B cell (primary cell): ENCODE data around the gene MAP4K4. TPM values are rescaled to one million over a fixed set of nuclear protein-coding genes. Genes with fewer than 3 reads are reported as not detected.

Experiments used
- ATAC-seq: fragments of 200-7000 bp; cut with Tn5 transposase; one replicate; pipeline ENCODE4 v1.10.0; 2021; ENCODE audit warnings: low read depth, mild to moderate bottlenecking, moderate number of reproducible peaks, moderate library complexity
- CTCF ChIA-PET: fragments of 350-600 bp; sonication (Branson Sonifier 250); formaldehyde crosslinking; loops from one replicate; lab custom pipeline; 2021; ENCODE audit warnings: antibody characterized with exemption, inconsistent platforms; lab: Charles Lee
- POLR2A ChIA-PET: fragments of 350-600 bp; sonication (Branson Sonifier 250); formaldehyde crosslinking; loops from one replicate; lab custom pipeline; 2021; ENCODE audit warnings: antibody characterized with exemption; lab: Charles Lee
- DNase-seq: peaks from one replicate; pipeline ENCODE4 v3.0.0; 2013
- H2AFZ ChIP-seq: 2 replicates; pipeline ENCODE4 v1.6.1; 2012; ENCODE audit warnings: mild to moderate bottlenecking, low read depth, low read length; ENCODE audit not compliant: insufficient read depth, poor library complexity, severe bottlenecking
- H3K27ac ChIP-seq, 2 donors: 1 replicate in 1 of 2; 2 replicates in 1 of 2; pipeline ENCODE4 v1.5.1; 2012 to 2013; ENCODE audit warnings: low read length in 2 of 2, mild to moderate bottlenecking in 2 of 2, moderate library complexity in 1 of 2
- H3K27me3 ChIP-seq, 4 experiments: fragments of 200-600 bp in 1 of 4; sonication (generic) in 1 of 4; replicated peaks in 1 of 4; 1 replicate in 2 of 4; 2 replicates in 2 of 4; pipeline versions ENCODE4 v1.6.1 to v1.7.0; 2013 to 2016; ENCODE audit warnings: low read length in 3 of 4, mild to moderate bottlenecking in 2 of 4, mixed read lengths in 1 of 4, moderate library complexity in 1 of 4; ENCODE audit not compliant: insufficient read depth in 4 of 4, control insufficient read depth in 3 of 4; ENCODE audit errors: control extremely low read depth in 1 of 4
- H3K36me3 ChIP-seq, 2 experiments: replicated peaks in 1 of 2; 1 replicate in 1 of 2; 2 replicates in 1 of 2; pipeline versions ENCODE4 v1.6.1 to v1.7.1; 2013; ENCODE audit warnings: low read length in 1 of 2; ENCODE audit not compliant: insufficient read depth in 2 of 2, control insufficient read depth in 1 of 2; ENCODE audit errors: control extremely low read depth in 1 of 2, extremely low read depth in 1 of 2
- H3K4me1 ChIP-seq, 2 donors: fragments of 200-600 bp in 1 of 2; sonication (generic) in 1 of 2; 1 replicate in 1 of 2; 2 replicates in 1 of 2; pipeline versions ENCODE4 v1.5.1 to v1.6.1; 2013 to 2017; ENCODE audit warnings: low read length in 2 of 2; ENCODE audit not compliant: control insufficient read depth in 2 of 2, insufficient read depth in 2 of 2
- H3K4me2 ChIP-seq: replicated peaks from 2 replicates; pipeline ENCODE3; 2012; ENCODE audit warnings: mild to moderate bottlenecking, low read depth, low read length; ENCODE audit not compliant: poor library complexity, severe bottlenecking
- H3K4me3 ChIP-seq, 5 experiments: fragments of 200-600 bp in 1 of 5; sonication (generic) in 1 of 5; 1 replicate in 3 of 5; 2 replicates in 2 of 5; pipeline versions ENCODE4 v1.5.1 to v1.7.0; 2011 to 2016; ENCODE audit warnings: low read length in 4 of 5, mild to moderate bottlenecking in 4 of 5, low read depth in 2 of 5, control low read depth in 1 of 5, moderate library complexity in 1 of 5; ENCODE audit not compliant: insufficient read depth in 1 of 5; ENCODE audit errors: control extremely low read depth in 1 of 5, extremely low read depth in 1 of 5
- H3K79me2 ChIP-seq: fragments of 200-600 bp; sonication (generic); one replicate; pipeline ENCODE4 v1.6.0; 2016; ENCODE audit warnings: low read length; ENCODE audit not compliant: control insufficient read depth, insufficient read depth
- H3K9ac ChIP-seq: fragments of 200-600 bp; sonication (generic); 2 replicates; pipeline ENCODE4 v1.6.1; 2017; ENCODE audit warnings: mild to moderate bottlenecking, low read length, moderate library complexity
- H3K9me3 ChIP-seq, 3 donors: one replicate each; pipeline versions ENCODE4 v1.6.1 to v1.7.1; 2013; ENCODE audit warnings: low read length in 2 of 3; ENCODE audit not compliant: control insufficient read depth in 2 of 3, insufficient read depth in 1 of 3; ENCODE audit errors: control extremely low read depth in 1 of 3
- H4K20me1 ChIP-seq: 2 replicates; pipeline ENCODE4 v1.6.0; 2012; ENCODE audit warnings: mild to moderate bottlenecking, low read length; ENCODE audit not compliant: insufficient read depth, control insufficient read depth, poor library complexity, severe bottlenecking
- H3K27ac Mint-ChIP-seq: one replicate; pipeline ENCODE4 v1.8.0; 2021; ENCODE audit warnings: mixed read lengths
- H3K27me3 Mint-ChIP-seq: one replicate; pipeline ENCODE4 v1.8.0; 2021; ENCODE audit warnings: mixed read lengths
- H3K4me1 Mint-ChIP-seq: one replicate; pipeline ENCODE4 v1.8.0; 2021; ENCODE audit warnings: mixed read lengths
- H3K4me3 Mint-ChIP-seq: one replicate; pipeline ENCODE4 v1.8.0; 2021; ENCODE audit warnings: mixed read lengths
- H3K9me3 Mint-ChIP-seq: one replicate; pipeline ENCODE4 v1.8.0; 2022; ENCODE audit warnings: mixed read lengths; ENCODE audit not compliant: insufficient read depth
- CTCF ChIP-seq: fragments of 200-600 bp; IDR thresholded peaks from one replicate; pipeline ENCODE4 v1.8.0; 2022; ENCODE audit warnings: antibody characterized with exemption, mild to moderate bottlenecking
- EZH2 ChIP-seq: IDR thresholded peaks from 2 replicates; pipeline ENCODE4 v1.6.1; 2012; ENCODE audit warnings: borderline replicate concordance, low read depth, mild to moderate bottlenecking, moderate library complexity, low read length; ENCODE audit not compliant: insufficient read depth, poor library complexity, severe bottlenecking
- WGBS: methylation state at CpG from one replicate; pipeline ENCODE4 v1.1.5; 2013; ENCODE audit warnings: missing lambda C conversion rate; ENCODE audit not compliant: insufficient coverage; 5-methylcytosine and 5-hydroxymethylcytosine counted together
- intact Hi-C: fragments of 100-400 bp; cut with micrococcal nuclease; formaldehyde crosslinking; loops from one replicate; pipeline ENCODE4 v1.10.0; 2022
- polyA plus RNA-seq: library from polyadenylated mRNA; depleted of rRNA; stranded (reverse); fragments of >200 nt; gene quantifications from 2 replicates; pipeline ENCODE4 v1.2.3, GENCODE V29; 2012
- total RNA-seq, 2 donors: library from RNA; stranded (reverse); fragments of 120-200 nt in 1 of 2; gene quantifications; 1 replicate in 1 of 2; 2 replicates in 1 of 2; pipeline versions ENCODE4 v1.2.3 to v1.2.4, GENCODE V29; 2013 to 2022

MAP4K4 gene
- total and polyA plus RNA-seq, 2 donors (not counting 1 experiment from before 2014, with no cell fraction given) = 54.8 to 280 TPM

GRCh38 chr2:101868525-101868924, 171.0 kb downstream of the MAP4K4 start:
- no peak for DNase-seq
- Mint-ChIP-seq H3K4me1 (no peaks in the 10 kb centered on the region), H3K9me3 (no peaks in the 10 kb centered on the region), H3K27ac (no peak overlapping the region), H3K4me3 (no peak overlapping the region), H3K27me3 (no peaks in the 10 kb centered on the region)
- Histone ChIP-seq H3K4me2 (no peak overlapping the region), H3K4me1 (no peaks in the 10 kb centered on the region), H3K4me3 (no peak overlapping the region), H3K27ac (no peak overlapping the region), H3K79me2 (no peaks in the 10 kb centered on the region), H3K9ac (no peak overlapping the region), H3K27me3 (no peaks in the 10 kb centered on the region), H3K36me3 (peaks cover 27 to 95% of the 10 kb centered on the region in 2 experiments), H2AFZ (no peak overlapping the region), H4K20me1 (no peaks in the 10 kb centered on the region), H3K9me3 (no peaks in the 10 kb centered on the region)
- intact Hi-C loops = no loop called here
- POLR2A ChIA-PET = interaction anchor here (1.0 kb wide), 1 partner anchor 11 kb away, joined by 4 read pairs; no protein-coding TSS in a partner anchor
- ATAC-seq = no peak
- TF ChIP-seq CTCF (no peak), EZH2 (no peak)
- CTCF ChIA-PET = interaction anchor here (0.9 to 1.1 kb wide), 3 partner anchors 10 to 372 kb away, joined by 3 to 4 read pairs (median 4); no protein-coding TSS in a partner anchor
- WGBS = 100% methylated on average over 3 of the region's 5 CpGs

DNA sequence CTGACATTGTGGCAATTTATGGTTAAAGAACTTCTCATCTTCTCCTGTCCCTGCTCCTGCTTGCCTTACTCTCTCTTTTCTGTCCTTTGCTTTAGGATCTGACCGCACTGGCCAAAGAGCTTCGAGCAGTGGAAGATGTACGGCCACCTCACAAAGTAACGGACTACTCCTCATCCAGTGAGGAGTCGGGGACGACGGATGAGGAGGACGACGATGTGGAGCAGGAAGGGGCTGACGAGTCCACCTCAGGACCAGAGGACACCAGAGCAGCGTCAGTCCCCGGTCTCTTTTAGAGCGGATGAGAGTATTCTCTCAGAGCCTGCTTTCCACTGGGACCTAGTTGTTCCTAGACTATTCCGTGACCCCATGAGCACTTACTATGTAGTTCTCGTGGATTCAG, 172.0 kb downstream of the MAP4K4 start:
- H3K27ac Mint-ChIP-seq = no peak overlapping the region
- H3K4me2 ChIP-seq = no peak overlapping the region
- TF ChIP-seq CTCF = no peak
- TF ChIP-seq EZH2 = no peak
- ATAC-seq = no peak
- H3K9me3 Mint-ChIP-seq = no peaks in the 10 kb centered on the region
- peaks cover 30 to 95% of the 10 kb centered on the region in 2 experiments for H3K36me3 ChIP-seq
- DNase-seq = no peak
- POLR2A ChIA-PET = interaction anchor here (1.0 kb wide), 1 partner anchor 10 kb away, joined by 4 read pairs; no protein-coding TSS in a partner anchor
- H3K4me1 ChIP-seq = no peaks in the 10 kb centered on the region
- H3K4me3 Mint-ChIP-seq = no peak overlapping the region
- H3K79me2 ChIP-seq = no peaks in the 10 kb centered on the region
- no peaks in the 10 kb centered on the region for H3K27me3 ChIP-seq
- H4K20me1 ChIP-seq = no peaks in the 10 kb centered on the region
- no peak overlapping the region for H3K27ac ChIP-seq
- no peak overlapping the region for H3K9ac ChIP-seq
- no peaks in the 10 kb centered on the region for H3K9me3 ChIP-seq
- H2AFZ ChIP-seq = no peak overlapping the region
- H3K4me3 ChIP-seq = no peak overlapping the region
- no peaks in the 10 kb centered on the region for H3K27me3 Mint-ChIP-seq
- CTCF ChIA-PET = no interaction called here
- WGBS = 98% methylated on average over 14 of the region's 15 CpGs
- intact Hi-C loops = no loop called here
- H3K4me1 Mint-ChIP-seq = no peaks in the 10 kb centered on the region
